Measurements from ENCODE around the gene GOLGA8M.
"Not testable (repeated sequence)": the region's sequence is repeated elsewhere in the genome, so short reads cannot be mapped to it uniquely, and the experiment has no call there.

The GOLGA8M gene

GRCh38 chr15:28663717-28664116, 48.5 kb downstream of the GOLGA8M start:
- not testable (repeated sequence) for DNase-seq (ENCODE audit: low read depth in 3 of 3)

DNA sequence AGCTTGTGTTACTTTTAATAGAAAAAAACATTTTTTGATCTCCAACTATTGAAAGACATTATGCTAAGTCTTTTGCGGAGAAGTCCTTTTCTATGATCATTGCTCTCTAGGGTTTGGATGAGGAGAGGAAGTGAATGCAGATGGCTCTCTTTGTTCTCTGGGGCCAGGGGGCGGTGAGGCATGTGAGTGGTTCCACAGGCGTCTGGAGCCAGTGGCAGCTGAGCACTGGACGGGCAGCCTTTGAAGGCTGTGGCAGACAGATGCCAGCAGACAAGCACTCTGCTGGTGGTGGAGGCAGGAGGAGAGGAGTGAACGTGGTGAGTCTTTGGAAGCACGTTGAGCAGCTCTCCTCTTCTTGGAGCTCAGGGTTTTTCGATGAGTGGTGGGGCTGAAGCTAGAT, 51.5 kb downstream of the GOLGA8M start:
- not testable (repeated sequence) for DNase-seq (ENCODE audit: low read depth in 3 of 3)

DNA sequence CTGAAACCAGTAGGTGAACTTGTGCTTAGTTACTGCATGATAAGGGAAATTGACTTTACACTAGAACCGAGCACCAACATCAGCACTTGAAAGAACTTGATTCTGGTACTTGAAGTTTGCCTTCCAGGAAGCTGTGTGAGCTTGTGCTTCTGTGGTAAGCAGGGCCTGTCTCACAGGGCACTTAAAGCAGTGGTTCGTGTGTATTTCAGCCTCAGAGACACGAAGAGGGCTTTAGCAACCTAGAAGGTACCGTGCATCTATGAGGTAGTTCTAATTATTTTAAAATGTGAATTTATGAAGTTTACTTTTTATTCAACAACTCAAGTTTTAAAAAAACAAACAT, 56.2 kb downstream of the GOLGA8M start:
- DNase-seq (ENCODE audit: low read depth in 3 of 3), result not testable (repeated sequence)

DNA sequence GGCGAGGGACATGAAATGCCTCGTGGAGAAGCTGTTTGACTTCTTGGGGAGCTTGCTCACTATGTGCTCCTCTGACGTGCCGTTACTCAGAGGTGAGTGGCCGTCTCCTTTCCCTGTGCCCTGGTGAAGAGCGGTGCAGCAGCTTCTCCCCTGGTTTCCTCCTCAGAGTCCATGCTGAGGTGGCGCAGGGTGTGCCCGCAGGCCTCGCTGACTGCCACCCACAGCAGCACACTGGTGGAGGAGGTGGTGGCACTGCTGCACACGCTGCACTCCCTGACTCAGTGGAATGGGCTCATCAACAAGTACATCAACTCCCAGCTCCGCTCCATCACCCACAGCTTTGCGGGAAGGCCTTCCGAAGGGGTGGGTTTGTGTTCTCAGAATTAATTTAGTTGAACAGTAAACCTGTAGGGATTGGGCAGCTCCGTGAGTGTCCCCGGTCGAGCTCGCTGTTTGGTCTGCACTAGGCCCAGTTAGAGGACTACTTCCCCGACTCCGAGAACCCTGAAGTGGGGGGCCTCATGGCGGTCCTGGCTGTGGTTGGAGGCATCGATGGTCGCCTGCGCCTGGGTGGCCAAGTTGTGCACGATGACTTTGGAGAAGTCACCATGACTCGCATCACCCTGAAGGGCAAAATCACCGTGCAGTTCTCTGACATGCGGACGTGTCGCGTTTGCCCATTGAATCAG, 56.7 kb downstream of the GOLGA8M start:
- DNase-seq (ENCODE audit: low read depth in 3 of 3), result not testable (repeated sequence)

DNA sequence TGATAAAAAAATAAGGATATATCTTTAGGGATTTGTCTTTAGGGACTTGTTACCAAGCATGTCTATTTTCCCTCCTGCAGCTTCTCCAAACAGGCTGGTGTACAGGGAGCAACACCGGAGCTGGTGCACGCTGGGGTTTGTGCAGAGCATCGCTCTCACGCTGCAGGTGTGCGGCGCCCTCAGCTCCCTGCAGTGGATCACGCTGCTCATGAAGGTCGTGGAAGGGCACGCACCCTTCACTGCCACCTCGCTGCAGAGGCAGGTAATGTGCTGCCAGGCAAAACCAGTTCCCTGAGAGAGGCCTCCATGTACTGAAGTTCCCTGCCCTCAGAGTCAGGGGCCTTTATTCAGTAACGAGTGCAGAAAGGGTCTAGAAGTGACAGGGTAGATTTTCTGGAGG, 58.0 kb downstream of the GOLGA8M start:
- DNase-seq (ENCODE audit: low read depth in 3 of 3), result not testable (repeated sequence)

DNA sequence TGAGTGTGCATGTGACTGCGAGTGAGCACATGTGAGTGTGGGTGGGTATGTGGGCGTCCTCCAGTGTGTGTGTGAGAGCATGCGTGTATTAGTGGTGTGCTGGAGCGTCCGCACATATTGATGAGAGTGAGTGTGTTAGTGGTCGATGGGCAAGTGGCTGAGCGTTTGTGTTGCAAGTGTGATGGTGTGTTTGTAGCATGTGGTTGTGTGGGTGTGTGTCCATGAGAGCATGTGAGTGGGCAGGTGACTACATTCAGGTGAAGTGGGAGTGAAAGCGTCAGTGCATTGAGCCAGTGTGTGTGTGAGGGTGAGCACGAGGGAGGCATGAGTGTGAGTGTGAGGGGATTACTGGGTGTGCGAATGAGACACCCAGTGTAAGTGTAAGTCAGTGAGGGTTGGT, 59.7 kb downstream of the GOLGA8M start:
- not testable (repeated sequence) for DNase-seq (ENCODE audit: low read depth in 3 of 3)

All from stimulated activated CD4-positive, alpha-beta T cell treated with anti-CD3 and anti-CD28 coated beads, TNF-alpha, amount 100 ng/mL, for 48 hours (primary cell).